ENCODE results near the gene NUDT16L1.

Gene NUDT16L1

DNA sequence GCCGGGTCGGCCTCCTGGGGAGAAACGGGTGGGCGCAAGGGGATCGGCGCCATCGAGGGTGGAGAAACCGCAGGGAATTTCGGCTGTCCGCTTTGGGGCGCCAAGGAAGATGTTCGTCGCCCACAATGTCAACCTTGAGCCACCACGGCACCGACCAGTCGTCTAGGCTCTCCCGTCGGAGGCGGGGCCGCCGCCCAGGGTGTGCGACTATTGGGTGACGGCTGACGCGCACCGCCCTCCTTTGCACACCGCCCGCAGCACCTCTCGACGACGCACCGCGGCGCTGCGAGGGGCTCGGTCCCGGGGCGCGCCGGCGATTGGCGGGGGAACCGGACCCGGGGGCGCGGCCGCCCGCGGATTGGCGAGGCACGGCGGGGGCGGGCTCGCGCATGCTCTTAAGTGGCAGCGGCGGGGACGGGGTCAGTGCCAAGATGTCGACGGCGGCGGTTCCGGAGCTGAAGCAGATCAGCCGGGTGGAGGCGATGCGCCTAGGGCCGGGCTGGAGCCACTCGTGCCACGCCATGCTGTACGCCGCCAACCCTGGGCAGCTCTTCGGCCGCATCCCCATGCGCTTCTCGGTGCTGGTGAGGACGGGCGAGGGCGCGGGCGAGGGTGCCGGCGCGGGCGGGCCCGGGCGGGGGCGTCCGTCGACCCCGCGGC is at the start of gene NUDT16L1:
Gene NUDT16L1 (plus strand): TSS at position 267 of the 660 bp plus-strand sequence. CDS start 165 bp downstream, at position 432.
- peak; percentile 94 for DNase-seq (ENCODE audit: low spot score)

DNA sequence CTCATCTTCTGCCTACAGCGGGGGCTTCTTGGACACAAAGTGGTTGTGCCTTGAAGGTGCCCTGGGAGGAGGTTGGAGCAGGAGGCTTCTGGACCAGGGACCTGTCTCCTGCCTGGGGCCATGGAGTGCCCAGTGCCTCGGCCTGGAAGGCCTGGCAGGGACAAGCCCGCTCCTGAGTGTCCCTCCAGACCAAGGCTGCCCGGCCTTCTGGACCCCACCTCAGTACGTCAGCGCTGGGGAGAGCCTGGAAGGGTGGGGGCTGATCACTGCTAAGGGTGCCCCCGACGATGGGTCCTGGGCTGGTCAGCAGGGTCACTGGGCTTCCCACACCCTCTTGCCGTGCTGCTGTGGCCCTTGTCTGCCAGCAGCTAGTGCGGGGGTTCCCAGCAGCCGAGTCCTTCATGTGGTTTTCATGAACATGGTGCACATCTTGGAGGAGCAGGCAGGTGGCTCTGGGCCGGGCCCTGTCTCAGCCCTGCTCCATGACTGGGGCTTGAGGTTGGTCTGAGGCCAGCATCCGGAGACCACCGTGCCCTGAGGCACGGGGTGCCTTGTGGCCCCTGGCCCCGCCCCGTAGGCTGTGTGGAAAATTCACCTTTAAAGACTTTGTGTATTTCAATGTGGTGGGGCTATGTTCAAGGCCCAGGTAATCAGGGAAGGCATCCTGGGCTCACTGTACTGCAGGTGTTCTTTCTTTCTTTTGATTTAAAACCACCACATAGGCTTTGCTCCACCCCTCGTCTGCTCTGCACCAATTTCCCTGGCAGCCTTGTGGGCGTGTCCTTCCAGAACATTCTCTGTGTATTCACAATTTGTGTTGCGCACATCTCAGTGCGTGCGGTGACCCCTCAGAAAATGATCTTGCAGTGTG is 46.4 kb upstream of the NUDT16L1 start:
- no peak for DNase-seq (ENCODE audit: low spot score)

DNA sequence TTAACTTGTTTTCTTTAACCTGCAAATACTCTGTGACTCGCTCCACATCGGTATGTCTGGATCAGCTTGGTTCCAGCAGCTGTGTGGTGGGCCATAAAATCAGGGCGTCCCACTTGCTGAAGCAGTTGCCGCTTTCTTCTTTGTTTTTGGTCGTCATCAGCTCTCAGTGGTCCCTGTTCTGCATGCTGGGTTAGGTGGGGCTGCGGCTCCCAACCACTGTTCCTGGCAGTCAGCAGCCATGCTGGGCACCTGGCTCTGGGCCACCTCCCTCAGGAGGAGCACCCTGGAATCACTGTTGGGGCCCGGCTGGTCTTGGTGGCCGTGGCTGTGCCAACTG is 45.8 kb upstream of the NUDT16L1 start:
- DNase-seq (ENCODE audit: low spot score): no peak

DNA sequence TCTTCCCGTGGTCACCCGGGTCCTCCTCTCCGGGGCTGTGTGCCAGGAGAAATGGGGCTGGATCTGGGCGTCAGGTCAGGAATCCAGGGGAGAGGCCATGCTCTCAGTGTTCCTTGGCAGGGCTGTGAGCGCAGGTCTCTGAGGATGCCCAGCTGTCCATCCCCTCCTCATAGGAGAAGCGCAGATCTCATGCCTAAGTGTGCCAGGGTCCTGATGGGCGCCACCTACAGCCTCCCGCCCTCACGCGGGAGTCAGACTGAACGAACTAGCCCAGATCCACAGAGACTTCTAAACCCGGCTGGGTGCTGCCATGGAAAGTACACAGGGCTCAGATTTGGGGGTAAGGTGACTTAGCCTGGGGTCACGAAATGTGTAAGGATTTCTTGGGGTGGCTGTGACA is 44.4 kb upstream of the NUDT16L1 start:
- no peak for DNase-seq (ENCODE audit: low spot score)

DNA sequence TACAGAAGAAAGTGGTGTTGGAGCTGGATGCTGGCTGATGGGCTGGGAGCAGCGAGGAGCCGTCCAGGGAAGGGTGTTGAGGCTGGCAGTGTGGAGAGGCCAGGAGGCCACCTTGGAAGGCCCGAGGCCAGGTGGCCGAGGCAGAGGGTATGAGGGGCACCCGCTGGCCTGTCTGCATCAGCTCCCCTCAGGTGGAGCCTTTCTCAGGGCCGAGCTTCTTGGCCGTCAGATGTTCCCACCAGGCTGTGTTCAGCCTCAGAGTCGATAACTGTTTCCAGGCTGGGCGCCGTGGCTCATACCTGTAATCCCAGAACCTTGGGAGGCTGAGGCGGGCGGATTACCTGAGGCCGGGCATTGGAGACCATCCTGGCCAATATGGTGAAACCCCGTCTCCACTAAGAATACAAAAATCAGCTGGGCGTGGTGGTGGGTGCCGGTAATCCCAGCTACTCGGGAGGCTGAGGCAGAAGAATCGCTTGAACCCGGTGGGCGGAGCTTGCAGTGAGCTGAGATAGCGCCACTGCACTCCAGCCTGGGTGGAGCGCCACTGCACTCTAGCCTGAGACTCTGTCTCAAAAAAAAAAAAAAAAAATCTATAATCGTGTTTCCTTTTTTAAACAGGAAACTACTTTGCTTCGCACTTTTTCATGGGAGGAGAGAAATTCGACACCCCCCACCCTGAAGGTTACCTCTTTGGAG is 43.5 kb upstream of the NUDT16L1 start:
- DNase-seq (ENCODE audit: low spot score): no peak

DNA sequence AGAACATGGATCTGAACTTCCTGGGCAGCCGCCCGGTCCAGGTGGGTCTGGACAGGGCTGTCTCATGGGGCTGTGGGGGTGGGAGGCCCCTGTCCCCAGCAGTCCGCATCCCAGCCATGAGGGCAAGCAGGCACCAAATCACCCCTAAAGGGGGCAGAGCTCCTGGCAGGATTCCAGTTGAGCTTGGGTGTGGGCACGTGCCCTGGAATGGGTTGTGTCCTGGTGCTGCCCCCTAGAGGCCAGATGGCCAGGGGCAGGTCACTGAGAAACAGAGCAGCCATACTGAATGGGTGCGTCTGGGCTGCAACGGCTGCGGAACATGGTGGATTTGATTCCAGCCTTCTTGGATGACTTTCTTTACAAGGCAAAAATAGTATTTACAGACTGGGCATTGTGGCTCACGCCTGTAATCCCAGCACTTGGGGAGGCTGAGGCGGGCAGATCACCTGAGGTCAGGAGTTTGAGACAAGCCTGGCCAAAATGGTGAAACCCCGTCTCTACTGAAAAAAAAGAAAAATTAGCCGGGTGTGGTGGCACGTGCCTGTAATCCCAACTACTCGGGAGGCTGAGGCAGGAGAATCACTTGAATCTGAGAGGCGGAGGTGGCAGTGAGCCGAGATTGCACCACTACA is 42.8 kb upstream of the NUDT16L1 start:
- DNase-seq (ENCODE audit: low spot score): peak; percentile 61

DNA sequence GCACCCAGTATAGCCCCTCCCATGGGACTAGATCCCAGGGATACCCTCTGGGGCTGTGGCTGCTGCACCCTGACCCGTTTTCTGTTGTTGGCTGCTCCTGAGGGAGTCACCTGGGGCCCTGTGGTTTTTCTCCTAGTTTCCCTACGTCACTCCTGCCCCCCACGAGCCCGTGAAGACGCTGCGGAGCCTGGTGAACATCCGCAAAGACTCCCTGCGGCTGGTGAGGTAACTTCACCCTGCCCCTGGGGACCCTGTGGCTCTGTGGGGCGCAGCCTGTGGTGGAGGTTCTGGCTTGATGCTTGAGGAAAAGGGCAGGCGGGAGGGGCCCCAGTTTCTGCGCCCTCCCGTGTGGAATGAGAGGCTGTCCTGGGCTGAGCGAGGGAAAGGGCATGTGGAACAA is 41.5 kb upstream of the NUDT16L1 start:
- no peak for DNase-seq (ENCODE audit: low spot score)

DNA sequence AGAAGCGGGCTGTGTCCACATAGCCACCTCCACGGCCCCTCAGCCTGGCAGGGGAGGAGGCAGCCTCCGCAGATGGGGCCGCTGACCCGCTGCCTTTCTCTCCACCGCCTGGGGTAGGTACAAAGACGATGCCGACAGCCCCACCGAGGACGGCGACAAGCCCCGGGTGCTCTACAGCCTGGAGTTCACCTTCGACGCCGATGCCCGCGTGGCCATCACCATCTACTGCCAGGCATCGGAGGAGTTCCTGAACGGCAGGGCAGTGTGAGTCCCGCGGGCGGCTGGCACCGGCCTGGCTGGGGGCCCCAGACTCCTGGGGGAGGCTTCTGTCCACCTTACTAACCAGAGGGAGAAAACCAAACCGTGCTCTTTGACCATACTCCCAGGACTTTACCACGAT is 40.8 kb upstream of the NUDT16L1 start:
- DNase-seq (ENCODE audit: low spot score): no peak

DNA sequence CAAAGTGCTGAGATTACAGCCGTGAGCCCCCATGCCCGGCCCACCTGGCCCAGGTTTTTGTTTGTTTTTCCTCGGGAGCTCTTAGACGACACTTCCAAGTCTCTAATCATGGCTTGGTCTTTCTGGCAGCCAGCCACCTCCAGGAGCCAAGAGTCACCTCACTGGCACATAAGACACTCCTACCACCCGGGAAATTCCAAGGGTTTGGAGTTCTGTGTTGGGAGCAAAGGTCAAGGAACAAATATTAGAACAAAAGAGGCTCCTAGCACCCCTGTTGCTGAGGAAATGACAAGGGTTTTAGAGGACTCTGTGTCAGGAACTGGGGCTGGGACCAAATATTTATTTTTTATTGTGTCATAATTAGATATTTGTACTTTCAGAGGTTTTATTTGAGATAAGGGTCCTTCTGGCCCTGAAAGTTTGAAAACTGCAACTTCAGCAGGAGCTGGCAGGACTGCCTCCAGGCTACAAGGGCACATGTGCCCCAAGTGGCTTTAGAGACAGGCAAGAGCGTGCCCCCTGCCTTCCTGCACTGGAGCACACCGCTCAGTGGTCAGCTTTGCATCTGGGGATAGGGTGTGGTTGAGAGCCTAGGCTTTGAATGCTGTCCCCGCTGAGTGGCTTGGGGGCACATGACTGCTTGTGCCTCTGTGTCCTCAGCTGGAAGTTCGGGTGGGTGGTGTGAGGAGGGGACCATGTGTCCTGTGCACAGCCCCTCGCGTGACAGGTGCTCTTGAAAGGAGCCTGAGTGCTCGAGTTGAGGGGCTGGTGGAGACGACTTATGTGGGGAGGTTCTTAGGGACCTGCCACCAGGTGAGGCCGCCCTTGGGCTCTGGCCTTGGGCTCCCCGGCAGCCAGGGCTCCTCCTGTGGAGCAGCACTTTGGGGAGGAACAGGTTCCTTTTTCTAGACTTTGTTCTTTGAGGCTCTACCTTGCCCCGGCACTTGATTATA is 39.1 kb upstream of the NUDT16L1 start:
- no peak for DNase-seq (ENCODE audit: low spot score)

DNA sequence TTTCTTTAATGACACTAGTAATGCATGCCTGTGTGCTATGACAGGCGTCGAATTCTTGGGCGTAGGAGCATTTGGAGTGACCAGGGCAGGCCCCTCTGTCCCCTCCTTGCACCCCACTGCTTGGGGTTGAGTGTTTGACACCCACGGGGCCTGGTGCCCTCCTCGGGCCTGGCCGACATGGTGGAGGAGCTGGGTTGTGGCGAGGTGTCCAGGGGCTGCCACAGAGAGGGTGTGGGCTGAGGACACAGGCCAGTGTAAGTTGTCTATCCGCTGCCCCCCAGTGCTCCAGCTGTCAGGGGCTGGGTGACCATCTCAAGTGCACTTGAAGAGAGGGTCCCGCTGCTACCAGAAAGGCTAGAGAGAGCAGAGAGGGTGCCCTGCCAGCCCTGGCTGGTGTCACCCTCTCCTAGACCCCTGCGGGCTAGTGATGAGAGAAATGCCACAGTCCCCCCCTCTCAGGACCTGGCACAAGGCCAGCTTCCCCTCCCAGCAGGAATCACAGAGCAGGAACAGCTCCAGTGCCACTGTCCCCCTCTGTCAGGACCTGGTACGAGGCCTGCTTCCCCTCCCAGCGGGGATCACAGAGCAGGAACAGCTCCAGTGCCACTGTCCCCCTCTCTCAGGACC is 38.3 kb upstream of the NUDT16L1 start:
- DNase-seq (ENCODE audit: low spot score): no peak

DNA sequence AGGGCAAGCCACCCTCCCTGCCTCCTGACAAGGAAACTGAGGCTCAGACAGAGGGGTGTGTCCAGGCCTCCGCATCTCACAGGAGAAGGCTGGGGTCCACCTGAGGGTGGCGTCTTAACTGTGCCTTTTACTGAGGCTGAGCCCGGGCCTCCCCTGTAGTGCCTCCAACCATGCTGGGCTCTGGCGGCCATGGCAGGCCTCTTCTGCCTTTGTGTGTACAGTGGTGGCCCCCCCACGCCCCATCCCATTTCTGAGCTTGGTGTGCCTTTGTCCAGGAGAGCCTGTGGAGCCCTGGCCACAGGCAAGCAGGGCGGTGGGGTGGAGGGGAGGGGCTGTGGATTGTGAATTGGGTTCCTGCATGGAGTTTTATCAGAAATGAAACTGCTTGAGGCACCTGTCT is 37.6 kb upstream of the NUDT16L1 start:
- DNase-seq (ENCODE audit: low spot score): no peak

DNA sequence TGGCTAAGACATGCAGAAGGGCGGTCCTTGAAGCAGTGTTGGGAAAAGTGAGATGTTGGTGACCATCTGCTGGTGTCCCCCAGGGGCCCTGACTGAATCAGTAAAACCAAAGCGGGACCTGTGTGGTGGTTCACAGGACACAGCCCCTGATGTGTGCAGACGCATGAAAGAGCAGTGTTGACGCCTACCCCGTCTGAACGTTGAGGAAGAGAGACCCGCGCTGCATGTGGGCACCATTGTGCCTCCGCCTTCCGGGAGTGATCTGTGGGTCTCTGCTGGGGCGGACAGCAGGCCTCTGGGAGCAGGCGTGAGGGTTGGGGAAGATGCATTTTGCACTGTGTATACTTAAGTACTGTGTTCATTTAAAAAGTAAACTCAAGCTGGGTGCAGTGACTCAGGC is 37.1 kb upstream of the NUDT16L1 start:
- DNase-seq (ENCODE audit: low spot score): no peak

DNA sequence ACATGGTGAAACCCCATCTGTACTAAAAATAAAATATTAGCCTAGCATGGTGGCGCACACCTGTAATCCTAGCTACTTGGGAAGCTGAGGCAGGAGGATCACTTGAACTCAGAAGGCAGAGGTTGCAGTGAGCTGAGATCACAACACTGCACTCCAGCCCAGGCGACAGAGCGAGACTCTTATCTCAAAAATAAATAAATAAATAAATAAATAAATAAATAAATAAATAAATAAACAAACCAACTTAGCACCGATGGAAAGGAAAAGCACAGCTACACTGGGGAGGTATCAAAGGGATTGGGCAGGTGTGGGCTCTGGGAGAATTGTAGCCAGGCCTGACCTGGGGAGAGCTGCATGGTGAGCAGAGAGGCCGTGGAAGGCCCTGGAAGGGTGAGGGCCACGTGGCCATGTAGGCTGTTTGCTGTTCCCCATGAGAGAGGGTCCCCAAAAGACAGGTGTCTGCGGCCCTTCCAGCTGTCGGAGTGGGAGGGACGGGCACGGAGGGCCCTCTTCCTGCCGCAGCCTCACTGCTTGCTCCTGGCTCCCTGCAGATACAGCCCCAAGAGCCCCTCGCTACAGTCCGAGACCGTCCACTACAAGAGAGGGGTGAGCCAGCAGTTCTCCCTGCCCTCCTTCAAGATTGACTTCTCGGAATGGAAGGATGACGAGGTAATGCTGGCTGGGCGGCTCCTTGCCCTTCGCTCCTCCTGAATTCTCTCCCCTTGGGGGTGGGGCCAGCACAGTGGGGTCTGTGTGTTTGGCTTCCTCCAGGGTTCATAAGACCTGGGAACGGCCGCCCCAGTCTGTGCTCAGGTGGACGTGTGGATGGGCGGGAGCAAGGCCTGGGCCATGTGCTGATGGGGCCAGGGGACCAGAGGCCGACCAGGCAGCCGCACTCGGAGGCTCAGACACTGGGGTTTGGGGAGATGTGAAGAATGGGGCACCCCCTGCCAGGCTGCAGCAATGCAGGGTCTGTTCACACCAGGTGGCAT is 36.4 kb upstream of the NUDT16L1 start:
- no peak for DNase-seq (ENCODE audit: low spot score)

DNA sequence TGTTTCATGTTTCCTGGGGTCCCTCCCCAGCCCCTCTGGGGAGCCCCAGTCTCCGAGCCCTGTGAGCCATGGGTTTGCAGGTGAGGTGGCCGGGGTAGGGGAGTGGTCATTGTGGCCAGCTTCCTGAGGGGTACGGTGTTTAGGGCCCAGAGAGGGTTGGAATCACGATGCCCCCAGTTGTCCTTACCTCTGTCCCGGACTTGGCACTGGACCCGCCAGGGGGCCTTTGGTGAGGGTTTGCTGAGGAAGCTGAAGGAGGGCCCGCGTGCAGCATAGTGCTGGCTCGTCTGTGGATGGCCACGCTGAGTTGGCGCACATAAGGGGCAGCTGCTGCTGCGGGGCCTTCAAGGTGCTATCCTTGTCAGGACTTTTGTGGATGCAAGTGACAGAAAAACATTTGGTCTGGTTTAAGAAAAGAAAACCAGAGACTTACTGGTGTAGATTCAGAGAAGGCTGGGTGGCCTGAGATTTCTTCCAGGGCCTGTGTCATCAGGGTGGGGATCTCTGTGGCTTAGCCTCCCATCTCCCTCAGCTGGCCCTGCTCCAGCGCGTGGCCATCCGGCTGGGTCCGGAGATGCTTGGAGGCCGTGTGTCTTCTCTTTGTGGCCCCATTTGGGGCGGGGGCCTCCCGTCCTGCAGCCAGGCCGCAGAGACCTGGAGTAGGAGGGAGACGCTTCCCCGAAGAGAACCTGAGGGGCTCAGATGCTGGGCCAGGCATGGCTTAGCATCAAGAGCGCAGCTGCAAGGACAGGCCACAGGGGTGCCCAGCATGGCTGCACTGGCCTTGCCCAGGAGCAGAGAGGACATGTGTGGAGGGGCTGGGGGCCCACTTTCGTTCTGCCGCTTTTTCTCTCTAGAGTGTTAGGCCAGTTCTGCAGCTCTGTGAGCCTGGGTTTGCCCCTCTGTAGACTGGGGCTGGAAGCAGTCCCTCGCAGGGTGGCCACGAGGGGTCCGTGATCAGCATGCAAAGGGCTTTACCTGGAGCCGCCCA is 33.7 kb upstream of the NUDT16L1 start:
- DNase-seq (ENCODE audit: low spot score): no peak

DNA sequence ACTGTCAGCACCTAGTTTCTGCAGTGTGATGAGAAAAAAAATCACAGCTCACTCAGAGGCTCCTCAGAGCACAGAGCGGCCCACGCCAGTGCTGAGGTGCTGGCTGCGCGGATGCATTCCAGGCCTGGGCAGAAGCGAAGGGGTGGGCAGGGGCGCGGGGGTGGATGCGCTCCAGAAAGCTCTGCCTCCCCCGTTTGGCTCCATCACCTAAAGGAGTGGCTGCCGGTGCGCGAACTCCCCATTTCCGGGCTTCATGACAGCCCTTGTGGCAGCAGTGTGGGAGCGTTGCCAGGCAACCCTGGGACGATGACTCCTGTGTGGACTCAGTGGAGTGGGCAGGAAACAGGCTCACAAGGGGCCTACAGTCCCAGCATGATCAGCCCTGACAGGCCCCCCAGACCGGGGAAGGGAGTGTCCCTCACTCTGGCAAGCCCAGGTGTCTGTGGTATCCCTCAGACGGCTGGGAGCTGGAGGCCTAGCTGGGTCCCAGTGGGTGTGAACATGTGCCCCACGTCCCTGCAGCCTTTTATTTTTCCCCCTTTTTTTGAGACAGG is 32.8 kb upstream of the NUDT16L1 start:
- DNase-seq (ENCODE audit: low spot score): peak; percentile 79

DNA sequence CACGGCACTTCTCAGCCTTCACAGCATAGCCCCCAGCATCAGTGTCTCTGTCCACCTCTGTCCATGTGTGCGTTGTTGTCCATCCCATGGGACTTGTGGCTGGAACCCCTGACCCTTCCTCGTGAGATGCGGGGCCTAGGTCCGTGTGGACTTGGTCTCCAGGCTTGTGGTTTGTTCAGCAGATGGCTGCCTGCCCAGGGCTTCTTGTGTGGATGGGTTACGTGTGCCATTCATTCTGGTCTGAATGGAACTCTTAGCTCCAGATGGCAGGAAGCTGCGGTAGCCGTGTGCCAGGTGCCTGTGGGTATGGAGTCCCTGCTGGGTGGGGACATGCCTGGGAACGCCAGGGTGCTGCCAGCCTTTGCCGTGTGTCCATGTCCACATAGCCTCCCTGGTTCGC is 31.7 kb upstream of the NUDT16L1 start:
- no peak for DNase-seq (ENCODE audit: low spot score)

DNA sequence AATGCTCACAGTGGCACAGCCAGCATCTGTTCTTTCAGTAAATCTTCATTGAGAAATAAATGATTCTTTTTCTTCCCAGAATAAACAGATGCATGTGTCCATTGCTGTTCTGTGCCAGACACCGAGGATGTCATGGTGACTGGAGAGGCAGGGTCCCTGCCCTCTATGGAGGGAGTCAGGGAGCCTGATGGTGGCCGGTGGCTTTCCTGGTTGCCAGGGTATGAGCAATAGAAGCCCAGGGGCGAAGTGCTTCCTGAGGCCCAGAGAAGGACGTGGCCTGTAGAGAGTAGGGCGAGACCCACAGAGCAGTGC is 29.9 kb upstream of the NUDT16L1 start:
- DNase-seq (ENCODE audit: low spot score): no peak

DNA sequence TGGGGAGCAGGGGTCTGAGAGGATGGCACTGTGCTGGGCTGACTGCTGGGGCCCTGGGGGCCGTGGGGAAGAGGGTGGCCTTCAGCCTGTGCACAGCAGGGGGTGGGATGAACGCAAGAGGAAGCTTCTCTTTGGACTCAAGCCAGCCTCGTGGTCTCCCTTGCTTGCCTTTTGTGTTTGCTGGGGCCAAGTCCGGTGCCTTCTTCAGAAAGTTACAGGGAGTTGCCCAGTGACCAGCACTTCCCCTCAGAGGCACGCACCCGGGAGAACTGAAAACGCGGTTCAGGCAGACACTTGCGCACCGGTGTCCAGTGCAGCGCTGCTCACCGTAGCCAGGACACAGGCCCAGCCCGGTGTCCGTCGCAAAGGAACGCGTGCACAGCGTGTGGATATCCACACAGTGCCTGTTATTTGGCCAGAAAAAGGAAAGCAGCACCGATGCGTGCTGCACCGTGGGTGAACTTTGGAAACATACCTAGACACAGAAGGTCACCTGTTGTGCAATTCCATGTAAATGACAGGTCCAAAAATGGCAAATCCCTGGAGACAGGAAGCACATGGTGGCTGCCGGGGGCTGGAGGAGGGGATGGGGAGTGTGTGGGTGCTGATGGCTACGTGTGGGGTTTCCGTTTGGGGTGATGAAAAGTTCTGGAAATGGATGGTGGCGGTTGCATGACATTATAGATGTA is 29.4 kb upstream of the NUDT16L1 start:
- DNase-seq (ENCODE audit: low spot score): peak; percentile 46
